ENCODE data around the gene SNX18. TPM values are rescaled to one million over a fixed set of nuclear protein-coding genes. Genes with fewer than 3 reads are reported as not detected.

Gene SNX18
- total and polyA plus RNA-seq, 2 of the 8 experiments (the other 6 are each of a cell fraction or from before 2014, with no cell fraction given), result 5.8 to 17.7 TPM

DNA sequence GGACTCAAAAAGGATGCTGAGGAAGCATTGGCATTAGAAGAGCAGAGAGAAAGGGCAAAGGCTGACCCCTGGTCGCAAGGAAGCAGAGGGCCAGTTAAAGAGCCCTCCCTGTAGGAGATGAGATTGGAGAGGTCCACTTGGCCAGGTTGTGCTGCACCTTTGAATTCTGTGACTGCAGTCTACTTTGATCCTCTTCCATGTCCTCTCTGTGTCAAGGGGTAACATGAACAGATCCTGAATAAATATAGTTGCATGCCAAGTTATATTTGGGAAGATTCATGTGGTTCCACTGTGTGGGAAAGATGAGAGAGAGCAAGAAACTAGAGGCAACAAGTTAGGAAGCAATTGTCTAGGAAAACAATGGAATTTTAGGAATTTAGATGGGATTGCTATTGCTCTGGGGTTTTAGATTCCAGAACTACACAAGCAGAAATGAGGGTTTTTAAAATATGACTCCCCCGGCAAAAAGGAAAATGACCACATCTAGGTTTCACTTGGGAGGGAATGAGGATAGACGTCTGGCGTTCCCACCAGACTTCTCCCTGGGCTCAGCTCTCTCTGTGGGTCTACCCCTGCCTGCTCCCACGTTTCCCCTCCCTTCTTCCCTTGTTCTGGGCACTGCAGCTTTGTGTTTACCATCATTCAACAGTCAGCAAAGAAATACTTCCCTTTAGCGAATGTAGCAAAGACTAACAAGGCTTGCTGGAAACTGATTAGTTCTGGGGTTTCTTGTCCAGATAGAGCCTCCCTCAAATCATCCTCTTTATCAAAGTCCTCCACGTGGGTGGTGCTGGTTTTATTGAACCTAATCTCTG, 63.6 kb downstream of the SNX18 start (continued):
- no peak for TF ChIP-seq RAD21 (IDR thresholded peaks at IDR 0.05 in 1 of 2, conservative IDR thresholded peaks at IDR 0.05 in 1 of 2; ENCODE audit: low read depth in 2 of 2, low read length in 2 of 2)
- TF ChIP-seq MAFK (IDR thresholded peaks at IDR 0.05; ENCODE audit: low read depth, low read length), result no peak
- TF ChIP-seq CEBPB (IDR thresholded peaks at IDR 0.05; ENCODE audit: low read depth, low read length), result no peak
- no peak for TF ChIP-seq GTF2F1 (IDR thresholded peaks at IDR 0.05; ENCODE audit: borderline replicate concordance, low read depth, low read length)
- TF ChIP-seq FOSL1 (IDR thresholded peaks at IDR 0.05; ENCODE audit: insufficient read depth, low read depth, low read length), result no peak
- no peak for TF ChIP-seq SIN3A (conservative IDR thresholded peaks at IDR 0.05 in 1 of 2, IDR thresholded peaks at IDR 0.05 in 1 of 2; ENCODE audit: low read depth in 1 of 2, low read length in 2 of 2)
- no peak for TF ChIP-seq SIX5 (IDR thresholded peaks at IDR 0.05; ENCODE audit: low read depth, low read length)
- TF ChIP-seq EP300 (IDR thresholded peaks at IDR 0.05; ENCODE audit: borderline replicate concordance in 1 of 2, low read depth in 2 of 2, low read length in 2 of 2), result no peak
- TF ChIP-seq CREB1 (IDR thresholded peaks at IDR 0.05), result no peak

All from H1 (cell line).